GM23248 (cell line): ENCODE results near the gene ABLIM2.
A peak's percentile ranks its signal among the peaks of the same experiment; 100 is the strongest.

Source experiments
- EZH2 ChIP-seq: fragments of 200-600 bp; sonication (generic); IDR thresholded peaks from 2 replicates; pipeline ENCODE4 v1.6.1; 2018; ENCODE audit warnings: antibody characterized with exemption, mild to moderate bottlenecking; ENCODE audit not compliant: insufficient read depth, poor library complexity, severe bottlenecking
- EZH2phosphoT487 ChIP-seq: fragments of 200-600 bp; sonication (generic); IDR thresholded peaks from 2 replicates; pipeline ENCODE4 v1.6.1; 2018; ENCODE audit warnings: antibody characterized with exemption, moderate library complexity, mild to moderate bottlenecking, low read depth; ENCODE audit not compliant: insufficient read depth

- peak; percentile 11 for TF ChIP-seq EZH2
- no peak for TF ChIP-seq EZH2phosphoT487
These were observed 14.3 kb downstream of the ABLIM2 start for GRCh38 chr4:8144359-8144758.
